Stimulated activated naive CD4-positive, alpha-beta T cell (primary cell): ENCODE data around the gene TSSC4.
A peak's percentile ranks its signal among the peaks of the same experiment; 100 is the strongest.

Source experiments
- DNase-seq, 6 experiments: peaks; one replicate each; lab custom pipeline; 2025; lab: John Stamatoyannopoulos, UW

The TSSC4 gene

GRCh38 chr11:2369320-2369719, 31.2 kb upstream of the TSSC4 start:
- DNase-seq = no peak

- no peak for DNase-seq
Observed at GRCh38 chr11:2369896-2370295, 30.7 kb upstream of the TSSC4 start.

GRCh38 chr11:2374456-2375201, 25.9 kb upstream of the TSSC4 start:
- no peak for DNase-seq

- DNase-seq = no peak
Observed at GRCh38 chr11:2375341-2375853, 25.2 kb upstream of the TSSC4 start.

- no peak for DNase-seq
Observed at GRCh38 chr11:2375964-2376551, 24.5 kb upstream of the TSSC4 start.

DNA sequence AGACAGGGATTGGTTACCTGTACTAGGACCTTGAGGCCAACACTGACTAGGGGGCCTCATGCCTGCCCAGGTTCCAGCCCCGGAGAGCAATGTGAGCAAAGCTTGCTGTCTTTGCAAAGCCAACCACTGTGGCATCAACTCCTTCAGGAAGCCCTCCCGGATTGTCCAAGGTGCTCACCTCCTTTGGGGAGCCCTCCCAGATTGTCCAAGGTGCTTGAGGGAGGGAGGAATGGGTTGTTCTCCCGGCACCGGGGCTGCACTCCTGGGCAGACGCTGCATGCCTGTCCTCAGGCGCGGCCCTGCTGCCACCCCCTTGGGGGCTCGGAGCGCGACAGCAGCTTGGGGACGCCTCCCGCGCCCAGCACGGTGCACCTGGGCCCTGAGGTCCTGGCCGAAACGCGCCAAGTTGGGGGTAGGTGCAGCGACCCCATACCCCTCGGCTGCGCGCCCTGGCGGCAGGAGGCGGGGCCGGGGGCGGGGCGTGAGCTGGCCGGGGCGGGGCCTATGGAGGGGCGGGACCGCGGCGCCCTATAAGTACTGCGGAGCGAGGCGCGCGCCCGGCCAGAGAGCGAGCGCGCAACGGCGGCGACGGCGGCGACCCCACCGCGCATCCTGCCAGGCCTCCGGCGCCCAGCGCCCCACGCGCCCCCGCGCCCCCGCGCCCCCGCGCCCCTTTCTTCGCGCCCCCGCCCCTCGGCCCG, 23.6 kb upstream of the TSSC4 start, which contains the start of gene CD81:
Gene CD81 (plus strand): TSS at position 560 of the 701 bp plus-strand sequence. CDS start 240 bp downstream, outside the sequence.
- peak; percentile 35 to 81 (median 70) for DNase-seq

DNA sequence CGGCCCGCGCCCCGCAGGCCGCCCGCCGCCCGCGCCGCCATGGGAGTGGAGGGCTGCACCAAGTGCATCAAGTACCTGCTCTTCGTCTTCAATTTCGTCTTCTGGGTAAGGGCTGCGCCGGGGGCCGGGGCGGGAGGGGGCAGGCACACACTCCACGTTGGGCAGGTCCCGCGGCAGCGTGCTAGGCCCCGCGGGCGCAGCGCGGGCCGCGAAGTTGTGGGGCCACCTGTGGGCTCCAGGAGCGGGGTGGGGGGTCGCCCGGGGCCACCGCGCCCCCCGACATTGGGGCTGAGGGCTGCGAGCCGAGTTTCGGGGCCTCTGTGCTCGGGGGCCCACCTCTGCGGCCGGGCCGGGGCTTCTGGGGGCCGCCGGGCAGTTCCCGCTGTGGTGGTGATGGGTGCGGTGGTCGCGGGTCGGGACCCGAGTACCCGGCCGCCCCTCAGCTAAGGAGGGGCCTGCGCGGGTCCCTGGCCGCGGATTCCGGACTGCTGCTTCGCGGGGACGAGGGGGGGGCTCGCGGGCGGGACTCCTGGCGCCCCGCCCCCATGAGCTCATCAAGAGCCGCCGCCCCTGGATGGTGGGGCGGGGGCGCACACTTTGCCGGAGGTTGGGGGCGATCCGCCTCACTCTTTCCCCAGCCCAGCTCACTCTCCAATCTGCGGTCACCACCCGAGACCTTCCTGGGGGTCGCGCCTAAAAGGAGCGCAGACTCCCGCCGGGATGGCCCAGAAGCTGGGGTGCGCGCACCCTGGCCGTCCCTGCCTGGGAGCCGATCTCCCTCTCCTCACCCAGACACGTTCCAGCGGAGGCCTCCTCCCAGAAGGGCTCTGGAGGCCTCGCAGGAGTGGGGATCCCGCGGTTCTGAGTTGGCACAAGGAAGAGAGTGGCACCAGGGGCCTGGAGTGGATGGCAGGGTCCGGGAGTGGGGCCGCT, 22.8 kb upstream of the TSSC4 start:
- peak in 5 of 6 experiments; percentile 33 to 63 (median 57) for DNase-seq

DNA sequence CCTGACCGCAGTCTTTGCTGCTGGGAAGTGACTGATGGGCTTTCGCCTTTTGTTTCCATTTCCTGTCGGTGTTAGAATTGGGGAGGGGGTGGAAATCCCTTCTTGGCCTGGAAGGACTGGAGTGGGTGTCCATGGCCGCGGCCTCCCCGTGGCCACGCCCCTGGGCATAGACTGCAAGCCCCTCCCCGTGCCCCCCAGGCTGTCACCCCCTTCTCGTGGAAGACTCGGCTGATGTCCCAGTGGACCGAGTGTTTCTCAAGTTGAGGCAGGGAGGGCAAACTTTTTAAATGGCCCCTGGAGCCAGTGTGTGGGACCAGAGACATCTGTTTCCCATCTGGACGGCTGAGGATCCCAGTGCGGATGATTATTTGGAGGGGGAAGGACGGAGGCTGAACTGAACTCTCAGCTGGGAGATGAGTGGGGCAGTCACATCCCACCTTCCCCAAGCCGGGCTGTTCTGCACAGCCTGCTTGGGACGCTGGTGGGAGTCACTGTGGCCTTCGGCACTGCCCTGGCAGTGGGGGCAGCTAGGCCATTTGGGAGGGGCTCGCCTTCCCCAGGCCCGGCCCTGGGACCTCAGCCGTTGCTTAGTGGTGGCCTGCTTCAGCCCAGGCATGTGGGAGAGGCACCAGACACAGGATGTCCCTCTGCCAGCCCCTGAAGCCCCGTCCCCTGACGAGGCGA, 21.9 kb upstream of the TSSC4 start:
- DNase-seq = no peak

GRCh38 chr11:2379466-2380174, 20.9 kb upstream of the TSSC4 start:
- no peak for DNase-seq

DNA sequence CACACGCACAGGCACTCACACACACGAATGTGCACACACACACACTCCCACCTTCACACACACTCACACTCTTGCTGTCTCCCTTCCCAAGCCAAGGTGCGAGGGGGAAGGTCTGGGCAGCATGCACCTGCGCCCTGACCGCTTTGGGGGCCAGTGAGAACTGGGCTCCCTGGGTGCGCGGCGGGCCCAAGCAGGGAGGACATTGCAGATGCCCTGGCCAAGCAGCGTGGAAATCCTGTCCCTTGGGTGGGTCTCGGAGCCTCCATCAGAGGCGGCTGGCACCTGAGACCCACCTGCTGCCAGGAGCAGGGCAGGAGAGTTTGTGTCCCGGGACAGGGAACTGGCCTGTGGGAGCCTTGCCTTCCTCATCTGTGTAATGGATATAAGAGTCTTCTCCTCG, 20.2 kb upstream of the TSSC4 start:
- no peak for DNase-seq

DNA sequence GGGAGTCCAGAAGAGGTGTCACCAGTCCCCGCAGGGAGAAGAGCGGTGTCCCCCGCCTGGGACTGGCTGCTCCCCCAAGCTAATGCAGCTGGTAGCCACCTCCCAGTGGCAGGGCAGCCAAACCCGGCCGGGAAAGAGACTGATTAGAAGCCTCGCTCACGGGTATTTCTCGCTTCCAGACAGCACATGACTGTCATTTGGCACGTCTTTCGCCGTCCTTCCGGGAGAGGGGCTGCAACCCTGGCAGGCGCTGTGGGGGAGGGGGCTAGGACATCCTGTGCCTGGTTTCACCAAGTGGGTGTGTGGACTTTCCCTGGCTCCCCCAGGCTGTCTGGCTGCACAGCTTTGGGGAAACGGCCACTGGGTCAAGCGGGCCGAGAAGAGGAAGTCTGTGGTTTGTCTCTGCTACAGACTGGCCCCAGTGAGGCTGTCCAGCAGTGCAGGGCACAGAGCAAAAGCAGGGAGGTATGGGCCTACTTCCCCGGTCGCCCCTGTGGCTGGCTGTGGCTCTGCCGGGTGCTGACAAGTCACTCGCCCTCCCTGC, 19.7 kb upstream of the TSSC4 start:
- DNase-seq = no peak

GRCh38 chr11:2381494-2382128, 18.9 kb upstream of the TSSC4 start:
- no peak for DNase-seq

GRCh38 chr11:2382129-2382517, 18.4 kb upstream of the TSSC4 start:
- no peak for DNase-seq

DNA sequence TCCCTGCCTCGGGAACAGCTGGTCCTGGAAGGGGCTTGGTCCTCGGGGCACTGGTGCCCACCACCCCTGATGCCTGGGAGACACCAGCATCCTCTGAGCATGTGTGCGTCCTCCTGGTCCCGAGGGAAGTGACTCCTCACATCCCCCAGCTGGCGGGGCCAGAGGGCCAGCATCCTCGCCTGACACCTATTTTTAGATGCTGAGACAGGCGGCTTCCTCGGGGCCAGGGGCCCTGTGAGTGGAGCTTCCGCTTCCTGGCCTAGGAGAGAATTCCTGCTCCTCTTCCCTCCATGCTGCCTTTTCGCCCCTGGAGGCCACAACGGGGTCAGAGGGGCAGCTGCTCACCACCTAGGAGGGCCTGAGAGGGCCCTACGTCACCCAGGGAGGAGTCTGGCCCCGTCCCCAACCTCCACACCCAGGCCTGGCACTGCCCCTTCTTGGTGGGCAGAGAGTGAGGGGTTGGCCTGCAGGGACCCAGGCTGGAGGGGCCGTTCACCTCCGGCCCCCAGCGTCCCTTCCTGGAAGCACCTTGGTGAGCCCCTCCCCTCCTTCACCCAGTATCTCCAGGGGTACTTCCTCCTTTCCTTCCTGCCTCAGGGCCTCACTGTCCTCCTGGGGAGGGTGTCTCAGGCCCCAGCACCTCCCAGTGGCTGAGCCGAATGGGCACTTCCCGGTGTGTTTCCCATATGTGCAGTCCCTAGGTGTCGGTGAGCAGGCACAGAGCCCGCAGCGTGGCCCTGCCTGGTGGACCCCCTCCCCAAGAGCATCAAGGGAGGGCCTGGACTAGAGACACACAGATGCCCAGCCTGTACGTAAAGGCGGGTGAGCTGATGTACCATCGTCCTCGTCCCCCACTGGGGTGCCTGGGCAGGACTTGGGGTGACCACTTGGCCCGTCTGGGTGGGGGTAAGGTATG, 17.4 kb upstream of the TSSC4 start:
- DNase-seq = no peak

DNA sequence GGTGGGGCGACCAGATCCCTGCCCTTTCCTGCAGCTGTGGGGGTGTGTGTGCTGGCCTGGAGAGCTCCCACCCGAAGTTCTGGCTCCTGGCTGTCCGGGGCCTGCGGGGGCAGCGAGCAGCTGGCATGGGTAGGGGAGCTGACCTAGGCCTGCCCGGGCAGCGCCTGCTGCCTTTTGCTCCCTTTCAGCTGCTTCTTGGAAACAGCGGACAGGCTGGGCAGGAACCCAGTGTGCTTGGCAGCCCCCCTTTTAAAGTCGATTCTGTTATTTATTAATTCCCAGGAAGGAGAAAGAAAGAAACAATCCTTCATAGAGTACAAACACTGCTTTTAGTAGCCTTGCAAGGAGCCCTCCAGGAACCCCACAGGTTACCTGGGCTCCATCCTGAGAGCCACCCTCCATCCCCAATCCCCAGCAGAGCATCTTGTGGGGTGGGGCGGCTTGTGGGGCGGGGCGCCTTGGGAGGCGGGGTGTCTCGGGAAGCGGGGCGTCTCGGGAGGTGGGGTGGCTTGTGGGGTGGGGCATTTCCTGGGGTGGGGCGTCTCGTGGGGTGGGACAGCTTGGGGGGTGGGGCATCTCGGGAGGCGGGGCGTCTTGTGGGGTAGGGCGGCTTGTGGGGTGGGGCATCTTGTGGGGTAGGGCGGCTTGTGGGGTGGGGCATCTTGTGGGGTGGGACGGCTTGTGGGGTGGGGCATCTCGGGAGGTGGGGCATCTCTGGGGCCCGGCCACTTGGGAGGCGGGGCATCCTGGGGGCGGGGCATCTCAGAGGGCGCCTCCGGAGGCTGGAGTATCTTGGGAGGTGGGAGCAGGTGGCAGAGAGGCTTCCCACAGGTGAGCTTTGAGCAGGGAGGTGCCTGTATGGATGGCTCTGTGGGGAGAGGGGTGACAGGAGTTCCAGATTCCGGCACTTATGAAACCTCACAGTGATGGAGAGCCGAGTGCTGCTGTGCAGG, 16.4 kb upstream of the TSSC4 start:
- DNase-seq = peak in 2 of 6 experiments; percentile 32 to 35

GRCh38 chr11:2385156-2386151, 15.1 kb upstream of the TSSC4 start:
- no peak for DNase-seq
